SK-N-SH treated with all-trans-retinoic acid at 6 μM for 48 hours (cell line): ENCODE results near the gene MAPRE2.

Experiments
- ATAC-seq: fragments of 200-7000 bp; cut with Tn5 transposase; 3 replicates; pipeline ENCODE4 v1.9.1; 2020; ENCODE audit warnings: mild to moderate bottlenecking, moderate library complexity
- ARNTL ChIP-seq: fragments of 450-650 bp; formaldehyde crosslinking; IDR thresholded peaks from 2 replicates; pipeline ENCODE4 v1.5.0; 2020; ENCODE audit warnings: low read depth, mild to moderate bottlenecking, moderate library complexity, borderline replicate concordance
- BACH2 ChIP-seq: fragments of 250-450 bp; sonication (Bioruptor Pico); IDR thresholded peaks from 2 replicates; pipeline ENCODE4 v1.9.0; 2021; ENCODE audit warnings: mild to moderate bottlenecking, borderline replicate concordance
- CREB5 ChIP-seq: fragments of 250-450 bp; sonication (Bioruptor Pico); IDR thresholded peaks from 2 replicates; pipeline ENCODE4 v1.5.1; 2020; ENCODE audit warnings: low read depth, mild to moderate bottlenecking, moderate library complexity
- CSDC2 ChIP-seq: fragments of 250-450 bp; sonication (Bioruptor Pico); IDR thresholded peaks from 2 replicates; pipeline ENCODE4 v1.5.0; 2020; ENCODE audit warnings: mild to moderate bottlenecking, moderate library complexity
- ESRRG ChIP-seq: fragments of 250-450 bp; sonication (Bioruptor Pico); IDR thresholded peaks from 2 replicates; pipeline ENCODE4 v1.6.1; 2021; ENCODE audit warnings: mild to moderate bottlenecking
- GLIS3 ChIP-seq: fragments of 250-450 bp; sonication (Bioruptor Pico); IDR thresholded peaks from 2 replicates; pipeline ENCODE4 v1.5.0; 2020; ENCODE audit warnings: mild to moderate bottlenecking, moderate library complexity
- ISL1 ChIP-seq: fragments of 250-450 bp; sonication (Bioruptor Pico); IDR thresholded peaks from 2 replicates; pipeline ENCODE4 v2.1.2; 2022; ENCODE audit warnings: mild to moderate bottlenecking, moderate library complexity
- OSR1 ChIP-seq: fragments of 250-450 bp; sonication (Bioruptor Pico); IDR thresholded peaks from 2 replicates; pipeline ENCODE4 v1.8.0; 2022; ENCODE audit warnings: moderate library complexity, mild to moderate bottlenecking, inconsistent platforms
- PATZ1 ChIP-seq: fragments of 250-450 bp; sonication (Bioruptor Pico); IDR thresholded peaks from 2 replicates; pipeline ENCODE4 v1.8.0; 2020; ENCODE audit warnings: mild to moderate bottlenecking, moderate library complexity, borderline replicate concordance
- POU6F1 ChIP-seq: fragments of 250-450 bp; sonication (Bioruptor Pico); IDR thresholded peaks from 2 replicates; pipeline ENCODE4 v1.8.0; 2021; ENCODE audit warnings: low read depth, mild to moderate bottlenecking, moderate library complexity, borderline replicate concordance
- PPARA ChIP-seq: fragments of 250-450 bp; sonication (Bioruptor Pico); IDR thresholded peaks from 2 replicates; pipeline ENCODE4 v1.5.0; 2020; ENCODE audit warnings: mild to moderate bottlenecking, borderline replicate concordance
- RARB ChIP-seq: fragments of 250-450 bp; sonication (Bioruptor Pico); IDR thresholded peaks from 2 replicates; pipeline ENCODE4 v1.8.0; 2021; ENCODE audit warnings: mild to moderate bottlenecking, moderate library complexity
- SNAI2 ChIP-seq: fragments of 250-450 bp; sonication (Bioruptor Pico); IDR thresholded peaks from 2 replicates; pipeline ENCODE4 v1.5.0; 2020; ENCODE audit warnings: mild to moderate bottlenecking, moderate library complexity
- TCF4 ChIP-seq: fragments of 250-450 bp; sonication (Bioruptor Pico); IDR thresholded peaks from 2 replicates; pipeline ENCODE4 v1.8.0; 2021; ENCODE audit warnings: mild to moderate bottlenecking, moderate library complexity, borderline replicate concordance
- TOX ChIP-seq: fragments of 250-450 bp; sonication (Bioruptor Pico); IDR thresholded peaks from 2 replicates; pipeline ENCODE4 v1.8.0; 2021; ENCODE audit warnings: mild to moderate bottlenecking, moderate library complexity, borderline replicate concordance
- TSHZ2 ChIP-seq: fragments of 250-450 bp; sonication (Bioruptor Pico); IDR thresholded peaks from 2 replicates; pipeline ENCODE4 v1.5.0; 2020; ENCODE audit warnings: mild to moderate bottlenecking, moderate library complexity
- ZC3H10 ChIP-seq: fragments of 250-450 bp; sonication (Bioruptor Pico); IDR thresholded peaks from 2 replicates; pipeline ENCODE4 v1.5.1; 2021; ENCODE audit warnings: mild to moderate bottlenecking, moderate library complexity
- ZFP3 ChIP-seq: fragments of 250-450 bp; sonication (Bioruptor Pico); IDR thresholded peaks from 2 replicates; pipeline ENCODE4 v1.5.0; 2020; ENCODE audit warnings: mild to moderate bottlenecking, moderate library complexity
- ZFP30 ChIP-seq: fragments of 450-650 bp; formaldehyde crosslinking; IDR thresholded peaks from 2 replicates; pipeline ENCODE4 v1.5.0; 2022; ENCODE audit warnings: mild to moderate bottlenecking, moderate library complexity
- ZNF70 ChIP-seq: fragments of 450-650 bp; formaldehyde crosslinking; IDR thresholded peaks from 2 replicates; pipeline ENCODE4 v1.5.0; 2020; ENCODE audit warnings: mild to moderate bottlenecking, moderate library complexity
- ZNF8 ChIP-seq: fragments of 450-650 bp; formaldehyde crosslinking; IDR thresholded peaks from 2 replicates; pipeline ENCODE4 v1.5.0; 2020; ENCODE audit warnings: mild to moderate bottlenecking, moderate library complexity

The MAPRE2 gene

GRCh38 chr18:35040988-35041814 lies at the start of gene MAPRE2:
Gene MAPRE2 (plus strand): TSS chr18:35041413. CDS start chr18:35041540, 127 bp downstream.
- peak; percentile 94 for ATAC-seq
- TF ChIP-seq ESRRG (CRISPR knock-in tag) = no peak
- 0 out of 2 replicates have a peak, but pooled peaks have one; percentile 46 for TF ChIP-seq TSHZ2 (CRISPR knock-in tag)
- peak; percentile 90; the same call in 1 of the 2 replicates for TF ChIP-seq TCF4 (CRISPR knock-in tag)
- TF ChIP-seq, all 23 proteins: peak for 2

GRCh38 chr18:34991561-34991960 lies 49.7 kb upstream of the MAPRE2 start:
- TF ChIP-seq SNAI2 (CRISPR knock-in tag) (no peak), POU6F1 (CRISPR knock-in tag) (no peak), TCF4 (CRISPR knock-in tag) (no peak), PPARA (CRISPR knock-in tag) (no peak), ZNF70 (CRISPR knock-in tag) (no peak), RARB (CRISPR knock-in tag) (no peak)
- ATAC-seq = no peak

GRCh38 chr18:34993289-34993688 lies 47.9 kb upstream of the MAPRE2 start:
- ATAC-seq = no peak
- TF ChIP-seq ZNF8 = no peak
- no peak for TF ChIP-seq TOX
- TF ChIP-seq CREB5 (CRISPR knock-in tag) = no peak
- no peak for TF ChIP-seq CSDC2 (CRISPR knock-in tag)
- TF ChIP-seq OSR1 = no peak
- TF ChIP-seq ARNTL (CRISPR knock-in tag) = no peak
- TF ChIP-seq ESRRG (CRISPR knock-in tag) = no peak
- TF ChIP-seq POU6F1 (CRISPR knock-in tag) = no peak
- TF ChIP-seq ZNF70 (CRISPR knock-in tag) = no peak
- no peak for TF ChIP-seq PATZ1
- TF ChIP-seq SNAI2 (CRISPR knock-in tag) = no peak
- TF ChIP-seq GLIS3 (CRISPR knock-in tag) = no peak
- no peak for TF ChIP-seq ISL1 (CRISPR knock-in tag)
- no peak for TF ChIP-seq ZFP3
- TF ChIP-seq ZC3H10 (CRISPR knock-in tag) = no peak
- no peak for TF ChIP-seq BACH2 (CRISPR knock-in tag)
- TF ChIP-seq ZFP30 (CRISPR knock-in tag) = no peak
